Embryonic facial prominence (tissue), 1 donor: Measurements from ENCODE around the gene ZNF644.

ENCODE experiments used
- DNase-seq: peaks from one replicate; pipeline ENCODE4 v3.0.0-alpha.2; 2016; ENCODE audit errors: extremely low spot score

Gene ZNF644

DNA sequence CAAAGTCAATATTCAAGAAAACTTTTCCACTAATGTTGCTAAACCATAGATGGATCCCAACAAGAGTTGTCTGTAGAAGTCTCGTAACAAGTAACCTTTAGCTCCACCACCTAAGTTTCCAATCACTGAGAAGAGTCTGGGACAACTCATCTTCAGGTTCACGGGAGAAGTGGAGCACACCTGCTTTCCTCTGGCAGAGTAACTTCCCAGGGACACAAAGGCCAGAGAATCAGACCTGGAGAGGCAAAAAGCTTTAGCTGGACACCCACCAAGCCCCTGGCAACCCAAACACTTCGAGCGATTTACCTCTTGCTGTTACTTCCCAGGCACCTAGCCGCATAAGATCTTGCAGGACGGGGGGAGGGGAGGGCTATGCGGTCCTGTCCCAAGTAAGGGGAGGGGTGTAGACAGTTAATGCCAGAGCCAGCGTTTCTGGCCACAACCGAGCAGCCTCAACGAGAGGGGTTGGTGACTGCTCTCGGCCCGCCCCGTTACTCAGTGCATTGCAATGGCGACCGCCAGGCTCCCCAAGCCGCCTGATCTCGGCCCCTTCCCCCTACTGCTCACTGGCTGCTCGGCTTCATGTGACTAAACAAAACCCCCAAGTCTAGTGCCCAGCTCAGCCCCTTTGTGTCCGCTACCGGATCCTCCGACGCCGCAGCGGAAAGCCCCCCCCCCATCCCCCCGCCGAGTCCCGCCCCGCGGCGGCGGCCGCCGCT is 709 bp downstream of the ZNF644 start:
- peak; percentile 89 for DNase-seq

DNA sequence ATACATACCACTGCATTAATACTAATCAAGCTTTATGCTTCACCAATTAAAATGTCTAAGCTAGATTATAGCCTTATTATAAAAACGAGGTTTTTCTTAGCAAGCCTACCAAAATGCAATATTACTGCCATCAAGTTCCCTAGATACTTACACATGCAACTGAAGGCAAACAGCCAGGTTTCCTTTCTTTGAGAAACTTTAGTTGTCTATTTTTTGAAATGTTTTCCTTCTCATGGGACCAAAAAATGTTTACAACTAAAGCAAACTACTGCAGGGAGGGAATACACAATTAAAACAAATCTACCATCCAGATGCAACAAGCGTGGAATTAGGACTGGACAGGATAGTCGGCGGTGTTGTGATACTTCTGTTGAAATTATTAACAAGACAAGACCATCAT is 1.3 kb downstream of the ZNF644 start:
- no peak for DNase-seq

DNA sequence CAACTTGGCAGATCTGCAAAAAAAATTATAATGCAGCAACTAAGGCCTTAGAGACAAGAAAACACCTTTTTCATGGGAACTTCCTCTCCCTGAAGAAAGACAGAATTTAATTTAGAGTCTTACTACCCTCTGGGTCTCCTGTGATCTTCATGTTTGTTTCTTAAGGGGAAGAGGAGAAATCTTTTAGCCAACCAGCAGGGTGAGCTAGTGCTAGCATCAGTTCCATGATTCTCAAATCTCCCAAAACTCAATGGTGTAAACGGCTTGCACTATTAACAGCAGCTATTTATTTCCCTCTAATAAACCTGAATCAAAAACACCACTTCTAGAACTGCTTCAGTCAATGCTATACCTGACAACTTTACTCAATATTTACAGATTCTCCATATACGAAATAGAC is 3.8 kb downstream of the ZNF644 start:
- no peak for DNase-seq

DNA sequence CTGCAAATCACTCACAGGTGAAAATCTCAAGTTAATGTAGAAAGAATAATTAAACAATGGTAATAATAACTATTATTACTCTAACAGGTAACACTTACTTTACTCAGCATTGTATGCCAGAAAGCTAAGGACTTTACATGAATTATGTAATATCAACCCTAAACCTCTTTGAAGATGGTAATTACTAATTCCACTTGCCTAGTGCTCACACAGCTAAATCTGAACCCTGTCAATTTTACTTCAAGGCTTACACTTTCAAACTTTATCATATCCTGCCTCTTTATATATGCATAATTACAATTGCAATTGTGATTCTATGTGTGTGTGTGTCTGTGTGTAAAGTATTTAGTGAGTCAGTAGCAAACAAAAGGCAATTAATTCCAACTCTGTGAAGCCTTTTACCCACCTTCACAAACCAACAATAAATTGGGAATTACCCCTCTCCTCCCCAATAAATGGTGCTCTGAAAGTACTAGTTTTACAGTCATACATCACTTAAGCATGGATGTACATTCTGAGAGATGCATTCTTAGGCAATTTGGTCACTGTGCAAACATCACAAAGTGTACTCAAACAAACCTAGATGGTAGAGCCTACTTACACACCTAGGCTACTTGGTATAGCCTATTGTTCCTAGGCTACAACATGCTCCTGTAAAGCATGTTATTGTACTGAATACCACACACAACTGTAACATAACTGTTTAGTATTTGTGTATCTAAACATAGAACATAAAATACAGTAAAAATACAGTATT is 5.9 kb downstream of the ZNF644 start:
- no peak for DNase-seq

DNA sequence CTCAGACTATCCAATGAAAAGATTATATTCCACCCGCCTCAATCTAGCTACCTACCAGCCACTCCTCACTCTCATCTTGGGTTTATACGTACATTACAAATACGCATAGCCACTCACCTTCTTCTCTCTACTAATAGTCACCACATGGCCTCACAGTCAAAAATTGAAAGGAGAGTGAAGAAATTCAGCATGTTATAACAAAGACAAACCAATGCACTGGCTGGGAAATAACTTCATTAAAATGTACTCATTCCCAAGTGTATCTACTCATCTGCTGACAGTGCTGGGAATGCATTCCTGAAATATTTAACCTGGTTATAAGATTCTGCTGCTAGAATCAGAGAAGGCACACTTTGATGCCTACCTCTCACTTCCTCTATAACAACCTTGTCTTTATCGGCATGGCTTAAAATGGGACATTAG is 6.5 kb downstream of the ZNF644 start:
- no peak for DNase-seq

DNA sequence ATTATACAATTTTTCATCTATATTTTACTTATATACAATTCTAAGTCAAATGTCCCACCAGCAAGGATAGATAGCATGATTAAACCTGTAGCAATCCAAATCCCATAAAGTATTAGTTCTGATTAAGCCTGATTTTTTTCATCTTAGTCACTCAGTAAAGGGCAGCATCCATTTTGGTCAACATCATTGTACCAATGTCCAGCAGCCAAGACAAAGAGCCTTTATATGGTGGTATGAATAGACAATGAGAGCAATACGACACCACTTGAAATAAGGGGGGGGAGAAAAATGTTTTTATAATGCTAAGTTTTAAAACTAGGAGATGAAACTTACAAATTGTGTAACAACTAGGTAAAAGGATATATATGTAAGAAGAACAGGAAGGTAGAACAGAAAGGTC is 7.4 kb downstream of the ZNF644 start:
- DNase-seq = no peak

DNA sequence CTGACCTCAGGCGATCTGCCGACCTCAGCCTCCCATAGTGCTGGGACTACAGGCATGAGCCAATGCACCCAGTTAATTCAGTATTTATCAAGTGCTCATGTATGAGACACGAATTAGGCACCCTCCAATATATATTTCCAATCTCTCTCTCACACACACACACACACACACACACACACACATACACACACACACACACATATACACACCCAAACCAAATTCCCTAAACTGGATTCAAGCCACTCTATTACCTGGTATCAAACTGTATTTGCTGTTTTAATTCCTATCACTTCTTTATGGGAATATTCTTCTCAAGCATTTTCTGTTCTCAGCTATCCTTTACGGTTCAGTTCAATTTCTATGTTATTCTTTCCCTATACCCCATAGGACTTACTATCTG is 8.5 kb downstream of the ZNF644 start:
- no peak for DNase-seq

DNA sequence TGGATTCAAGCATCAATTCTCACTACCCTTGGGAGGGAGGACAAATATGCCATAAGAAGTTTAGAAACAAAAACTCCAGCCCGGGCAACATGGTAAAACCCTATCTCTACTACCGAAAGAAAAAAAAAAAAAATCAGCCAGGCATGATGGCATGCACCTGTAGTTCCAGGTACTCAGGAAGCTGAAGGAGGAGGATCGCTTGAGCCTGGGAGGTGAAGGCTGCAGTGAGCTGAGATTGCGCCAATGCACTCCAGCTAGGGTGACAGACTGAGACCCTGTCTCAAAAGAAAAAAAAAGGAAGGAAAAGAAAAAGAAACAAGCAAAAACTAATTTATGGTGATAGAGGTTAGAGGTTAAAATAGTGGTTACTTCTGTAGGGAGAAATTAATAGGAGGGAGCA is 9.6 kb downstream of the ZNF644 start:
- DNase-seq = no peak

DNA sequence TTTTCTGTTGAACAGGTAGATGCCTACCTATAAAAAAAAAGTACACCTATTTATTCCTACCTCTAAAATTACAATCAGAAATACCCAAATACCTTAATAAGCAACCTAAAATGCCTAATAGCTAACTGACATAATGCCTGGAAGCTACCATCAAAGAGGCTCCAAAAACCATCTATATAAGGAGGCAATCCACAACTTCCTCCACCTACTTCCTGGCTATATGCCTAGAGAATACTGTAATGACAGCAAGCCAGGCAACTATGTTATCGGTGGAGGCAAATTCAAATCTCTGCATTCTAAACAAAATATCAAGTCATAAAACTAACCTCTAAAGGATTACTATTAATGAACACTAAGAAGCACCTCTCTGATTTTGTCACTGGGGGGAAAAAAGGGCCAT is 10.1 kb downstream of the ZNF644 start:
- no peak for DNase-seq

DNA sequence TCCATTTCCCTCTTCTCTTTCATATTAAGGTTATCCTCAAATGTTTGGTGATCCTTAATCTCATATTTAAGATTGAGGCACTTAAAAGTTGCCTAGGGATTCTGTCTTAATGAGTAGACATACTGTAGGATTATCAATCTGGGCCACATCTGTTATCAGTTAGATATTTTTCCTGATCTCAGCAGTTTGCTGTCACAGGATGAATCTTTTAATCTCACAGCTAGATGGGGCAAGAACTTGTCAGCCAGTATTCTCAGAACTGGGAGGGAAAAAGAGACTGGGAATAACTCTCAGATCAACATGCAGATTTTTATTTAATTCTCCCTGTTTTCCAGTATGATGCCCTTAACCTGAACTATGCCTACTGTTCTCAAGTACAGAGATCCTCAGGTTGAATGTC is 14.0 kb downstream of the ZNF644 start:
- no peak for DNase-seq

DNA sequence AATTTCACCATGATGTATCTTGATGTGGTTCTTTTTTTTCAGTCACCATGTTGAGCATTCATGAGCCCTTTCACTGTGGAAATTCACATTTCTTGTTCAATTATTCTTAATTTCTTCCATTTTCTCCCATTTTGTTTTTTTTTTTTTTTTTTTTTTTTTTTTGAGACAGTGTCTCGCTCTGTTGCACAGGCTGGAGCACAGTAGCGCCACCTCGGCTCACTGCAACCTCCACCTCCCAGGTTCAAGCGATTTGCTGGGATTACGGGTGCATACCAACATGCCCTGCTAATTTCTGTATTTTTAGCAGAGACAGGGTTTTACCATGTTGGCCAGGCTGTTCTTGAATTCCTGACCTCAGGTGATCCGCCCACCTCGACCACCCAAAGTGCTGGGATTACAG is 14.7 kb downstream of the ZNF644 start:
- no peak for DNase-seq

DNA sequence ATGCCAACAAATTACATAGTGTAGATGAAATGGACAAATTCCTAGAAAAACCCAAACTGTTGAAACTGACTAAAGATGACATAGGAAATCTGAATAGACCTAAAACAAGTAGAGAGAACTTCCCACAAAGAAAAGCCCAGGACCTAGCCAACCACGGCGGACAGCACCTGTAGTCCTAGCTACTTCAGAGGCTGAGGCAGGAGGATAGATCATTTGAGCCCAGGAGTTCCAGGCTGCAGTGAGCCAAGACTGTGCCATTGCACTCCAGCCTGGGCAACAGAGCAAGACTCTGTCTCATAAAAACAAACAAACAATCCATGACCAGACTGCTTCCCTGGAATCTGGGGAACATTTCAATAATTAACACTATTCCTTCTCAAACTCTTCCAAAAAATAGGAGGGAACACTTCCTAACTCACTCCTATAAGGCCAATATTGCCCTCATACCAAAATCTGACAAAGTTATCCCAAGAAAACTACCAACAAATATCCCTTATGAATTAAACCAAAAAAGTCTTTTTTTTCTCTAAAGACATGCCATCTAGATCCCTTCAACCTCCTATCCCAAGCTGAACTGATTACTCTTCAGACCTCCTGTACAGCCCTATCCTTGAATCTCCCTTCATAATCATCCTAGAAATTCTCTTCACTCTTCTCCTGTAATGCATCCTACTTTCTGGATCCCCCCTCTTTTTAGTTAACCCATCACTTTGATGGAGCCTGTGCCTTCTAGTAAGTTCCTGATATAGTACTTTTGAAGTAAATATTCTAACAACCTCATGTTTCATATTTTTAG is 15.5 kb downstream of the ZNF644 start:
- no peak for DNase-seq

DNA sequence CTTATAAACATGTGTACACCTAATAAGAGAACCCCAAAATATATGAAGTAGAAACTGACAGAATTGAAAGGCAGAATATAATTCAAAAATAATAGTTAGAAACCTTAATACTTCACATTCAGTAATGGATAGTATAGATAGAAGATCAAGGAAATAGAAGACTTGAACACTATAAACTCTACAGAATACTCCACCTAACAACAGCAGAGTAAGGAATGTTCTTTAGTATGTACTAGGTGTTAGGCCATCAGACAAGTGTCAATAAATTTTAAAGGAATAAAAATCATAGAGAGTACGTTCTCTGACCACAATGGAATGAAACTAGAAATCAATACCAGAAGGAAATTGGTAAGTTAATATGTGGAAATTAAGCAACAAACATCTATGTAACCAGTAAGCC is 16.6 kb downstream of the ZNF644 start:
- no peak for DNase-seq

DNA sequence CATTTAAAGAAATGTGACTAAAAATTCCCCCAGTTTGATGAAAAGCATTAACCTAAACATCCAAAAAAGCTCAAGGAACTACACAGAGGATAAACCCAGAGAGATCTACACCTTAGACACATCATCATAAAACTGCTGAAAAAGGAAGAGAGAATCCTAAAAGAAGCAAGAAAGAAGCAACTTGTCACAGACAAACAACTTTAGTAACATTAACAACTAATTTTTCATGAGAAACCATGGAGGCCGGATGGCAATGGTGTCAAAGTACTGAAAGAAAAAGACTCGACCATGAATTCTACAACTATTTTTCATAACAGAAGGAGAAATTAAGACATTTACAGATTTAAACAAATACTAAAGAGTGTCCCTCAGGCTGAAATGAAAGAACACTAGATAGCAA is 17.7 kb downstream of the ZNF644 start:
- no peak for DNase-seq

DNA sequence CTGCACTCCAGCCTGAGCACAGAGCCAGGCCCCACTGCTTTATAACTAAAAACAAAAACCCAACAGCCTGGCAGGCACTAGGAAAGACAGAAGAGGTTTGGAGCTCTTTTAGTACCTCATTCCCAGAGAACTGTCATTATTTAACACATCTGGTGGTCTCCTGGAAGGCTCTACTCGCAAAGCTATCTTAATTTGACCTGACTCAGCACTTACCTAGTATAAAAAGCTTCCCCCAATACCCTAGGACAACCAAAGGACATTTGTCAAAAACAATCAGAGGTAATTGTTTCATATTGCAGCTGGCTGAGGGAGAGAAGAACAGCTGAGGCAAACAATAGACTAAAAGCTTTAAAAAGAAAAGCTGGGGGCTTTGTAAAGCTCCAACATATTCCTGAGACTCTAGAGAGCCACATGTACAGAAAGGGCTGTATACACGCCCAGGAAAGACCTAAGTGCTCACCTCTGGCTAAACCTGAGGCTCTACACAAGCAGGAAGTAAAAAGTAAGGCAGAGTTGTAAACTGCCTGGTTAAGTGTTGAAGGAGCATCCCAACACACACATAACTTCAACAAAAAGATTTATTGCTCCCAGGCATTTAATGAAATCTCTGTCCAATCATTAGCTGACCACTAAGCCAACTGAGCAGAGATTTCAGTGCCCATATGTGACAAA is 25.0 kb downstream of the ZNF644 start:
- no peak for DNase-seq

DNA sequence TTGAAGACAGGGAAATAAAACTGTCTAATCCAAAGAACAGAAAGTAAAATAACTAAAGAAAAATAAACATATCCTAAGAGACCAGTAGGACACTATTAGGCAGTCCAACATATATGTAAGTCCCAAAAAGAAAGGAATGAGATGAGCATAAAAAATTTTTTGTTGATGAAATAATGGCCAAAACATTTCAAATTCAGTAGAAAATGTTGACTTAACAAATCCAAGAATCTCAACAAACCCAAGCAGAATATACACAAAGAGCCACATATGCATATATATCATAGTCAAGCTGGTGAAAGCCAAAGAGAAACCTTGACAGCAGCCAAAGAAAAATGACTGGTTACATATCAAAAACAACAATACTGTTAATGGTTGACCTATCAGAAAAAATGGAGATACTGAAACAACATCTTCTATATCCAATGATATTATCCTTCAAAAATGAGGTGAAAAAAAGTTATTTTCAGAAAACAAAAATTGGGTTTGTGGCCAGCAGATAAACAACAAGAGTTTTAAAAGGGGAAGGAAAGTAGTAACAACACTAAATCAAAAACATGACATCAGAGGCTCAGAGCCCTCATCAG is 26.4 kb downstream of the ZNF644 start:
- no peak for DNase-seq

DNA sequence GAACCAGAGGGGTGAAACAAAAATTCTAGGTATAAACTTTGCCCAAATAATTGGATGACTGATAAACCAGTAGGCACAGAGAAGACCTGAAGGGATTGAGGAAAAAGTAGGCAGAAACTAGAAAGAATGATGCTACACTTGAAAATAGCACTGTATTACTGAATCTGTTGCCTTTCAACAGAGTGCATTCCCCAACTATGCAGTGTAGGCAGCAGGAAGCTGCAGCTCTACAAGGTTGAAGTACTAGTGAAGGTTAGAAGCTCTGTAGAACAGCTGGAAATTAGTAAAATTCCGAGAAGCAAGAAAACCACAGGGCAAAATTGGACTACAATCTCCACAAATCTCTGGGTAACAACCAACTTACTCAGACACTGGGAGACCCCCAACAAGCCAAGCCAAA is 27.4 kb downstream of the ZNF644 start:
- no peak for DNase-seq

DNA sequence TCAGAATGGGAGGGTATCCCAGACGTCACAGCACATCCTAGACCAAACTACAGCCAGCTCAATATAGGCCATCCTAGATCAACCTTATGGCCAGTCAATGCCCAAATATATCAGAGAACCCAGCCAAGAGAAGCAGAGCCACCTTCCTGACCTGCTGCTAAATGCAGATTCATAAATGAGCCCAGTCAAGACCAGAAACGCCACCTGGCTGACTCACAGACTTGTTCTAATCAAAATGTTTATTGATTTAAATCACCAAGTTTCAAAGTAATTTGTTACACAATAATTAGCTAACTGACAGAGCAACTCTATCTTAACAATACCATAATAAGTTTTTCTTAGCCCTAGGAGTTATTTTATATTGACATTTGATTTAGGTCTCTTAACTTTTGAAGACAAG is 28.6 kb downstream of the ZNF644 start:
- DNase-seq = no peak

DNA sequence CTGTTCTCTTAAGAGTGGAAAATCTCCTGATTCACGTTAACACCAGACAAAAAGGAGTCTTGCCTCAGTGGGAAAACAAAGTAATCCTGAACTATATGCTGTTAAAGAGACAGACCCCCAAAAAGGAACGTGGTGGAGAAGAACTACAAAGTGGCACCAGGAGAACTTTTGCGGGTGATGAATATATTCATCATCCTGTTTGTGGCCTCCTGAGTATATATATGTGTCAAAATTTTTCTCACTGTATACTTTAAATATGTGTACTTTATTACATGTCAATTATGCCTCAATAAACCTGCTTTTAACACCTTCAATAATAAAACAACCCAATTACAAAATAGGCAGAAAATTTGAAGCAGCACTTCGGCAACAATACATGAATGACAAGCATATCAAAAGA is 31.1 kb downstream of the ZNF644 start:
- no peak for DNase-seq

DNA sequence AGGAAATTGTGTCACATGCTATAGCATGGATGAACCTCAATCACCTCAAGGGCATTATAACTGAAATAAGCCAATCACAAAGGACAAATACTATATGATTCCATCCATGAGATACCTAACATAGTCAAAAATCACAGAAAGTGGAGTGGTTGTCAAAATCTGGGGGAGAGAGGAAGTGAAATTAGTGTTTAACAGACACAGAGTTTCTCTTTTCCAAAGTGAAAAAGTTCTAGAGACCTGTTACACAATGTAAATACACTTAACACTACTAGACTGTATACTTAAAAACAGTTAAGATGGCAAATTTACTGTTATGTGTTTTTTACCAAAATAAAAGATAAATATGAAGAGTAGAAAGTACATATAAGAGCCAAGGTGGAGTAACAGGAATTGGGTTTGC is 31.8 kb downstream of the ZNF644 start:
- no peak for DNase-seq

DNA sequence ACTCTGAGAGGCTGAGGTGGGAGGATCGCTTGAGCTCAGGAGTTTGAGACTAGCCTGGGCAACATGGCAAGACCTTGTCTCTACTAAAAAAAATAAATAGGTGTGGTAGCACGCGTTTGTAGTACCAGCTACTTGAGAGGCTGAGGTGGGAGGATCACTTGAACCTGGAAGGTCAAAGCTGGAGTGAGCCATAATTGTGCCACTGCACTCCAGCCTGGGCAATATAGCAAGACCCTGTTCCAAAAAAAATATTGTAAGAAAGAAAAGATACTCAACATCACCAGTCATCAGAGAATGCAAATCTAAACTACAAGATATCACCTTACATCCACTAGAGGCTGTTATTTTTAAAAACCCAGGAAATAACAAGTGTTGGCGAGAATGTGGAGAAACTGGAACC is 32.5 kb downstream of the ZNF644 start:
- DNase-seq = no peak

DNA sequence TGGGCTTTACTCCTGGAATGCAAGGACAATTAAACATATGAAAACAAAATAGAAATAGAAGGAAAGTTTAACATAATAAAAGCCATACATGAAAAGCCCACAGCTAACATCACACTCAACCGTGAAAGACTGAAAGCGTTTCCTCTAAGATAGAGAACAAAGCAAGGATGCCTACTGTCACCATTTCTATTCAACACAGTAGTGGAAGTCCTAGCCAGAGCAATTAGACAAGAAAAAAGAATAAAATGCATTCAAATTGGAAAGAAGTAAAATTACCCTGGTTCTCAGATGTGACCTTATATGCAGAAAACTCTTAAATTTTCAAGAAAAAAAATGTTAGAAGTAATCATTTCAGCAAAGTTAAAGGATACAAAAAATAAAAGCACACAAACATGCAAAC is 34.0 kb downstream of the ZNF644 start:
- no peak for DNase-seq
